Liver (tissue), 9 donors: Measurements from ENCODE around the gene CHST6. TPM values are rescaled to one million over a fixed set of nuclear protein-coding genes. Genes with fewer than 3 reads are reported as not detected.

Source experiments
- DNase-seq: peaks from one replicate; pipeline ENCODE4 v3.0.0-alpha.2; 2017; ENCODE audit warnings: low spot score
- H3K27ac ChIP-seq, 2 donors: one replicate each; pipeline ENCODE4 v1.7.0; 2013; ENCODE audit warnings: inconsistent platforms in 2 of 2, low read length in 2 of 2, control low read depth in 1 of 2, low read depth in 1 of 2, mild to moderate bottlenecking in 1 of 2
- H3K27me3 ChIP-seq, 4 donors: one replicate each; pipeline versions ENCODE4 v1.6.1 to v1.7.0; 2013; ENCODE audit warnings: low read length in 3 of 4, inconsistent platforms in 1 of 4, mild to moderate bottlenecking in 1 of 4, moderate library complexity in 1 of 4; ENCODE audit not compliant: control insufficient read depth in 4 of 4, insufficient read depth in 4 of 4
- H3K36me3 ChIP-seq, 4 donors: one replicate each; pipeline versions ENCODE4 v1.6.1 to v1.7.0; 2013; ENCODE audit warnings: low read length in 3 of 4, mild to moderate bottlenecking in 3 of 4, low read depth in 1 of 4, moderate library complexity in 1 of 4; ENCODE audit not compliant: control insufficient read depth in 4 of 4, insufficient read depth in 3 of 4
- H3K4me1 ChIP-seq, 4 donors: one replicate each; pipeline versions ENCODE4 v1.6.1 to v1.7.0; 2013; ENCODE audit warnings: low read length in 3 of 4, mild to moderate bottlenecking in 3 of 4, moderate library complexity in 1 of 4; ENCODE audit not compliant: control insufficient read depth in 4 of 4, insufficient read depth in 4 of 4
- H3K4me3 ChIP-seq, 3 donors: one replicate each; pipeline versions ENCODE4 v1.6.1 to v1.7.0; 2013; ENCODE audit warnings: low read length in 3 of 3, control low read depth in 1 of 3, low read depth in 1 of 3, mild to moderate bottlenecking in 1 of 3
- H3K9ac ChIP-seq, 2 donors: one replicate each; pipeline ENCODE4 v1.7.0; 2013; ENCODE audit warnings: low read length in 2 of 2, mild to moderate bottlenecking in 2 of 2, moderate library complexity in 2 of 2, control low read depth in 1 of 2, low read depth in 1 of 2
- H3K9me3 ChIP-seq, 4 donors: one replicate each; pipeline versions ENCODE4 v1.6.1 to v1.7.0; 2013; ENCODE audit warnings: low read length in 3 of 4; ENCODE audit not compliant: control insufficient read depth in 4 of 4
- ATF3 ChIP-seq: IDR thresholded peaks from 2 replicates; pipeline ENCODE4 v1.6.1; 2016; ENCODE audit warnings: antibody characterized with exemption
- CTCF ChIP-seq: fragments of 150-350 bp; IDR thresholded peaks from 2 replicates; pipeline ENCODE4 v1.5.1; 2017; ENCODE audit warnings: improper control_type of control experiment, low read depth, low read length; ENCODE audit not compliant: missing input control
- FOXA1 ChIP-seq: IDR thresholded peaks from 2 replicates; pipeline ENCODE4 v1.6.1; 2016; ENCODE audit warnings: antibody characterized with exemption
- GABPA ChIP-seq, 2 donors: IDR thresholded peaks in 1 of 2; conservative IDR thresholded peaks in 1 of 2; 2 replicates each; pipeline ENCODE4 v1.6.1; 2016; ENCODE audit warnings: antibody characterized with exemption in 2 of 2, mild to moderate bottlenecking in 1 of 2, moderate library complexity in 1 of 2
- HNF4A ChIP-seq, 2 donors: conservative IDR thresholded peaks; 2 replicates each; pipeline ENCODE4 v1.6.1; 2016; ENCODE audit warnings: antibody characterized with exemption in 2 of 2, mild to moderate bottlenecking in 2 of 2
- HNF4G ChIP-seq: IDR thresholded peaks from 2 replicates; pipeline ENCODE4 v1.6.1; 2016; ENCODE audit warnings: antibody characterized with exemption
- JUND ChIP-seq, 2 donors: IDR thresholded peaks; 2 replicates each; pipeline ENCODE4 v1.6.1; 2016; ENCODE audit warnings: antibody characterized with exemption in 2 of 2
- NR2F2 ChIP-seq: IDR thresholded peaks from 2 replicates; pipeline ENCODE4 v1.6.1; 2016; ENCODE audit warnings: antibody characterized with exemption
- RAD21 ChIP-seq, 2 donors: IDR thresholded peaks; 2 replicates each; pipeline ENCODE4 v1.6.1; 2016; ENCODE audit warnings: antibody characterized with exemption in 2 of 2, mild to moderate bottlenecking in 2 of 2
- REST ChIP-seq: IDR thresholded peaks from 2 replicates; pipeline ENCODE4 v1.6.1; 2016; ENCODE audit warnings: antibody characterized with exemption, mild to moderate bottlenecking
- SP1 ChIP-seq: IDR thresholded peaks from 2 replicates; pipeline ENCODE4 v1.6.1; 2018; ENCODE audit warnings: antibody characterized with exemption, mild to moderate bottlenecking
- TAF1 ChIP-seq: conservative IDR thresholded peaks from 2 replicates; pipeline ENCODE4 v1.6.1; 2016; ENCODE audit warnings: antibody characterized with exemption, mild to moderate bottlenecking
- YY1 ChIP-seq: IDR thresholded peaks from 2 replicates; pipeline ENCODE4 v1.6.1; 2016; ENCODE audit warnings: antibody characterized with exemption, mild to moderate bottlenecking
- WGBS: extraction: QIAGEN DNeasy Blood & Tissue Kit; methylation state at CpG from one replicate; pipeline ENCODE4 v1.1.7; 2013; 5-methylcytosine and 5-hydroxymethylcytosine counted together
- polyA plus RNA-seq, 2 donors: library from polyadenylated mRNA; stranded (reverse) in 1 of 2; unstranded in 1 of 2; fragments of 200-250 nt in 1 of 2; fragments of >200 nt in 1 of 2; fragmentation: Nextera tagmentation in 1 of 2; extraction: Ambion mirVana in 1 of 2; gene quantifications; one replicate each; pipeline versions ENCODE4 v1.2.1 to v1.2.3, GENCODE V29; 2013 to 2015
- total RNA-seq, 2 donors: library from RNA; depleted of rRNA; stranded (reverse); fragments of >200 nt; gene quantifications; one replicate each; pipeline ENCODE4 v1.2.3, GENCODE V29; 2014
- TF ChIP-seq, protein P1 (sequence below): IDR thresholded peaks from 2 replicates; pipeline ENCODE4 v1.6.1; 2016; ENCODE audit warnings: antibody characterized with exemption
- donor health status: healthy.
- donor health status: healthy.
- donor health status: healthy.
- donor health status: healthy.
- donor health status: healthy.

CHST6 gene
- total and polyA plus RNA-seq, 4 donors: under 0.01 to 0.17 TPM; not detected in 2

- no peak overlapping the region for H3K9ac ChIP-seq
- no peak overlapping the region for H3K4me3 ChIP-seq
- H3K27ac ChIP-seq: no peak overlapping the region
- TF ChIP-seq CTCF: peak; percentile 84
- peak; percentile 91 to 96 for TF ChIP-seq RAD21 (IDR thresholded peaks at IDR 0.05)
- no peak for TF ChIP-seq NR2F2
- TF ChIP-seq YY1: no peak
- peak; percentile 43 for DNase-seq
- 16% methylated on average over 10 of the region's 10 CpGs for WGBS
- H3K36me3 ChIP-seq: no peaks in the 10 kb centered on the region
- no peaks in the 10 kb centered on the region for H3K27me3 ChIP-seq
- no peaks in the 10 kb centered on the region for H3K4me1 ChIP-seq
- no peaks in the 10 kb centered on the region for H3K9me3 ChIP-seq
Observed at GRCh38 chr16:75471723-75472633, 23.3 kb downstream of the CHST6 start.

GRCh38 chr16:75466760-75467159 is 28.5 kb downstream of the CHST6 start:
- H3K4me1 ChIP-seq: peaks cover 0 to 11% (median 8%) of the 10 kb centered on the region in 4 donors
- H3K4me3 ChIP-seq: no peak overlapping the region
- WGBS: 84% methylated on average over 2 of the region's 2 CpGs
- no peaks in the 10 kb centered on the region for H3K27me3 ChIP-seq
- DNase-seq: no peak
- H3K36me3 ChIP-seq: no peaks in the 10 kb centered on the region
- H3K9me3 ChIP-seq: no peaks in the 10 kb centered on the region
- no peak overlapping the region for H3K9ac ChIP-seq
- H3K27ac ChIP-seq: no peak overlapping the region
- TF ChIP-seq TAF1: no peak

DNA sequence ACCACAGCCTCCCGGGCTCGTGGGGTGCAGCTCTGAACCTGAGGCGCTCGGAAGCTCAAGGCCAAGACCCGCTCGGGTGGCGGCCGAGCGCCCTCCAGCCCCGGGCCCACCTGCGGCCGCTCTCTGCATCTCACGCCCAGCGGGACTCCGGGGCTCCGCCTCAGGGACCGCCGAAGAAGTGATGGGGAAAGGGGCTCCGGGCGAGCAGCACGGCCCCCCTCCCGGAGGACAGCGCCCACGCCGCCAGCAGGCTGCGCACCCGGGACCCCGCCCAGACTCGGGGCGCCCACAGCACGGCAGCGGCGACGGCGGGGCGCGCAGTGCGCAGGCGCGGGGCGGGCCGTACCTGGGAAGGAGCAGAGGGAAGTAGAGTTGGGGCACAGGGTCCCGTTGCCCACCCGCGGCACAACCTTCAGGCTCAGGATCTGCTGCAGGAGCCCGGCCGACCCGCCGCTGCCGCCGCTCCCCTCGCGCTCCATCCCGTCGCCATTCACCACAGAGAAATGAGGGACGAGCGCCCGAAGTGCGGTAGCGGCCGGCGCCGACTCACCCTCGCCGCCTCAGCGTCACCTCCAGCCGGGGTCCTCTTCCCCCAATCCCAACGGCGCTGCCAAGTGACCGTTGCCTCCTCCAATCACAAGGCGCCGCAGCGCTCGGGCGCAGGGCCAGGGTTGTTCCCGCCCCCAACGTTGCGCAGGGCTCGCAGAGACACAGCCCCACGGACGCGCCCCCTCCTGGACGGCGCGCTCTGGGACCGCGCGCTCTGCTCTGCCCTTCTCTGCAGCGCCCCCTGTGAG is 30.9 kb downstream of the CHST6 start, which contains the start of gene TMEM170A:
TMEM170A (minus strand) TSS at position 568 of the 797 bp plus-strand sequence; CDS start at position 479, 89 bp downstream.
- H3K27ac ChIP-seq: peak within 1 kb of the TSS; percentile 85 to 95
- DNase-seq: peak; percentile 99
- H3K9me3 ChIP-seq: no peaks in the 10 kb centered on the region
- peak within 1 kb of the TSS; percentile 62 to 94 (median 87) for H3K4me3 ChIP-seq
- no peaks in the 10 kb centered on the region for H3K27me3 ChIP-seq
- peaks cover 0 to 11% (median 8%) of the 10 kb centered on the region in 4 donors for H3K4me1 ChIP-seq
- H3K9ac ChIP-seq: peak within 1 kb of the TSS; percentile 58
- under 1% methylated on average over 89 of the region's 89 CpGs for WGBS
- H3K36me3 ChIP-seq: no peaks in the 10 kb centered on the region
- TF ChIP-seq HNF4A (conservative IDR thresholded peaks at IDR 0.05) (peak; percentile 23 to 33), GABPA (IDR thresholded peaks at IDR 0.05 in 1 of 2, conservative IDR thresholded peaks at IDR 0.05 in 1 of 2) (peak in 1 of 2 donors; percentile 53), HNF4G (no peak), REST (peak; percentile 76), SP1 (peak; percentile 87), ATF3 (no peak), JUND (IDR thresholded peaks at IDR 0.05) (peak; percentile 25 to 51), CTCF (peak; percentile 100), FOXA1 (no peak), YY1 (peak; percentile 45)
- TF ChIP-seq, protein P1, sequence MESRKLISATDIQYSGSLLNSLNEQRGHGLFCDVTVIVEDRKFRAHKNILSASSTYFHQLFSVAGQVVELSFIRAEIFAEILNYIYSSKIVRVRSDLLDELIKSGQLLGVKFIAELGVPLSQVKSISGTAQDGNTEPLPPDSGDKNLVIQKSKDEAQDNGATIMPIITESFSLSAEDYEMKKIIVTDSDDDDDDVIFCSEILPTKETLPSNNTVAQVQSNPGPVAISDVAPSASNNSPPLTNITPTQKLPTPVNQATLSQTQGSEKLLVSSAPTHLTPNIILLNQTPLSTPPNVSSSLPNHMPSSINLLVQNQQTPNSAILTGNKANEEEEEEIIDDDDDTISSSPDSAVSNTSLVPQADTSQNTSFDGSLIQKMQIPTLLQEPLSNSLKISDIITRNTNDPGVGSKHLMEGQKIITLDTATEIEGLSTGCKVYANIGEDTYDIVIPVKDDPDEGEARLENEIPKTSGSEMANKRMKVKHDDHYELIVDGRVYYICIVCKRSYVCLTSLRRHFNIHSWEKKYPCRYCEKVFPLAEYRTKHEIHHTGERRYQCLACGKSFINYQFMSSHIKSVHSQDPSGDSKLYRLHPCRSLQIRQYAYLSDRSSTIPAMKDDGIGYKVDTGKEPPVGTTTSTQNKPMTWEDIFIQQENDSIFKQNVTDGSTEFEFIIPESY: peak; percentile 20
